Measurements from ENCODE around the gene PRKAR1A.

Gene PRKAR1A

DNA sequence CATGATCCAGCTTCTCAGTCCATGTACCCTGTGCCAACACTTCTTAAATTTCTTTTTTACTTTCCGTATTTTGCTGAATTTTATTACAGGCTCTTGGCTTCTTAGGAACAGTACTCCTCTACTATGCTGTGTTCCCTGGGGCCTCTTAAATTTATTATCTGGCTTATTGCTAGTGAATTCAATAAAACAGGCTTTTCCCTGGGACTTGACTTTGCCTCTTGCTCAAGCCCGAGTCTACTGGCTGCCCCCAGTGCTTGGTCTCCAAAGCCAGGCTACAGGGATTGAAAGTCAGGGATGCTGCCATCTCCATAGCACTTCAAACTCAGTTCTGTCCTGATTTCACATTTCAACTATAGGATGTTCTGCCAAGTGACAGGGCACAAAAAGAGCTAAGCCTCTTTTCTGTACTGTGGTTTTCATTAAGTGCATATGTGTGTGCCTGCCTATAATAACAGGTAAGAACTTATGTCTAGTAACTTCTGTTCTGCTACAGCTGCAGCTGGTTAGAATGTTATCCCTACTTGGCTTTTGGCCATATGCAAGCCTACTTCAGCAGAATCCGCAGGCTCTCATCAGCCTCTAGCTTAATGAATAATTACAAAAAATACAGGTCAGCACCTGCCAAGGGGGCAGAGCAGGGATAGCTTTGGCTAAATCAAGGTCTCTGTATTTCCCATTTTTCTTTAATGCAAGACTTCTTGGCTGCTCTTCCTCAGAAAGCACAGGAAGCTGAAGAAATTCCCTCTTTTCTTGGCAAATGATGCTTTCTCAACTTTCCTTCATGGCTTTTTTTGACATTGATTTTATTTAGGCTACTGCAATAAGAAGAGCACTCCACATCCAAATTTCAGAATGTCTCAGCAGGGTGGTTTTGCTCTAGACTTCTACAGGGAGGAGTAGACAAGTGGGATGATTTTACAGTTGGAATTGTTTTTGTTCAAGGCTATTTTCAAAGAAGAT is 80.7 kb downstream of the PRKAR1A start:
- H3K36me3 ChIP-seq (ENCODE audit: control insufficient read depth, low read length) = no peaks in the 10 kb centered on the region
- H3K79me2 ChIP-seq (ENCODE audit: control insufficient read depth, low read length) = no peaks in the 10 kb centered on the region
- H3K4me1 ChIP-seq (ENCODE audit: control insufficient read depth, low read length) = no peaks in the 10 kb centered on the region
- TF ChIP-seq, protein P1, sequence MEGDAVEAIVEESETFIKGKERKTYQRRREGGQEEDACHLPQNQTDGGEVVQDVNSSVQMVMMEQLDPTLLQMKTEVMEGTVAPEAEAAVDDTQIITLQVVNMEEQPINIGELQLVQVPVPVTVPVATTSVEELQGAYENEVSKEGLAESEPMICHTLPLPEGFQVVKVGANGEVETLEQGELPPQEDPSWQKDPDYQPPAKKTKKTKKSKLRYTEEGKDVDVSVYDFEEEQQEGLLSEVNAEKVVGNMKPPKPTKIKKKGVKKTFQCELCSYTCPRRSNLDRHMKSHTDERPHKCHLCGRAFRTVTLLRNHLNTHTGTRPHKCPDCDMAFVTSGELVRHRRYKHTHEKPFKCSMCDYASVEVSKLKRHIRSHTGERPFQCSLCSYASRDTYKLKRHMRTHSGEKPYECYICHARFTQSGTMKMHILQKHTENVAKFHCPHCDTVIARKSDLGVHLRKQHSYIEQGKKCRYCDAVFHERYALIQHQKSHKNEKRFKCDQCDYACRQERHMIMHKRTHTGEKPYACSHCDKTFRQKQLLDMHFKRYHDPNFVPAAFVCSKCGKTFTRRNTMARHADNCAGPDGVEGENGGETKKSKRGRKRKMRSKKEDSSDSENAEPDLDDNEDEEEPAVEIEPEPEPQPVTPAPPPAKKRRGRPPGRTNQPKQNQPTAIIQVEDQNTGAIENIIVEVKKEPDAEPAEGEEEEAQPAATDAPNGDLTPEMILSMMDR (IDR thresholded peaks at IDR 0.05; ENCODE audit: low read depth, low read length, poor library complexity, severe bottlenecking) = no peak
- no peak for TF ChIP-seq EZH2phosphoT487 (IDR thresholded peaks at IDR 0.05; ENCODE audit: borderline replicate concordance, low read length)
- H3K9me3 ChIP-seq (ENCODE audit: control insufficient read depth, insufficient read depth, low read length) = no peaks in the 10 kb centered on the region
- no peaks in the 10 kb centered on the region for H3F3A ChIP-seq (ENCODE audit: control insufficient read depth, insufficient read depth)
- no peaks in the 10 kb centered on the region for H3K9me2 ChIP-seq (replicated peaks; ENCODE audit: control insufficient read depth, low read length)
- peaks cover 5% of the 10 kb centered on the region; the same call in 1 of the 2 replicates for H3K27me3 ChIP-seq (ENCODE audit: control insufficient read depth, low read length)
- H3K4me3 ChIP-seq (ENCODE audit: low read length) = no peak overlapping the region
- H3K27ac ChIP-seq (ENCODE audit: low read depth, low read length) = no peak overlapping the region
- H4K20me1 ChIP-seq (ENCODE audit: control insufficient read depth, insufficient read depth, low read depth, low read length) = no peaks in the 10 kb centered on the region
- H3K4me2 ChIP-seq (ENCODE audit: low read length) = no peak overlapping the region

DNA sequence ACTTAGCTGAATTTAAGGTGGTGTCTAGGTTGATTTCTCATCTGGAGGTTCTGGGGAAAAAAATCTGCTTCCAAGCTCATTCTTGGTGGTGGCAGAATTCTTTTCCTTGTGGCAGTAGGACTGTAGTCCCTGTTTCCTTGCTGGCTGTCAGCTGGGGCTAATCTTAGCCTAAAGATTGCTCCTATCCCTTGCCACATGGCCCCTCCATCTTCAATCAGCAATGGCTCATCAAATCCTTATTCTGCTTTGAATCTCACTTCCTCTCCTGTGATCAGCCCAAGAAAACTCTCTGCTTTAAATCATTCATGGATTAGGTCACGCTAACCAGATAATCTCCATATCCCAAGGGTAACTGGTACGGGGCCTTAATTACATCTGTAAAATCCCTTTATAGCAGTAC is 82.3 kb downstream of the PRKAR1A start:
- Histone ChIP-seq H3K4me3 (ENCODE audit: low read length) (no peak overlapping the region), H3K79me2 (ENCODE audit: control insufficient read depth, low read length) (no peaks in the 10 kb centered on the region), H3K36me3 (ENCODE audit: control insufficient read depth, low read length) (no peaks in the 10 kb centered on the region), H3K4me1 (ENCODE audit: control insufficient read depth, low read length) (no peaks in the 10 kb centered on the region), H3K9me2 (replicated peaks; ENCODE audit: control insufficient read depth, low read length) (no peaks in the 10 kb centered on the region), H3K27ac (ENCODE audit: low read depth, low read length) (no peak overlapping the region), H4K20me1 (ENCODE audit: control insufficient read depth, insufficient read depth, low read depth, low read length) (no peaks in the 10 kb centered on the region), H3F3A (ENCODE audit: control insufficient read depth, insufficient read depth) (no peaks in the 10 kb centered on the region), H3K4me2 (ENCODE audit: low read length) (no peak overlapping the region), H3K27me3 (ENCODE audit: control insufficient read depth, low read length) (peaks cover 5% of the 10 kb centered on the region; the same call in 1 of the 2 replicates), H3K9me3 (ENCODE audit: control insufficient read depth, insufficient read depth, low read length) (no peaks in the 10 kb centered on the region)
- TF ChIP-seq, protein P1 (IDR thresholded peaks at IDR 0.05; ENCODE audit: low read depth, low read length, poor library complexity, severe bottlenecking) = no peak
- TF ChIP-seq EZH2phosphoT487 (IDR thresholded peaks at IDR 0.05; ENCODE audit: borderline replicate concordance, low read length) = no peak

DNA sequence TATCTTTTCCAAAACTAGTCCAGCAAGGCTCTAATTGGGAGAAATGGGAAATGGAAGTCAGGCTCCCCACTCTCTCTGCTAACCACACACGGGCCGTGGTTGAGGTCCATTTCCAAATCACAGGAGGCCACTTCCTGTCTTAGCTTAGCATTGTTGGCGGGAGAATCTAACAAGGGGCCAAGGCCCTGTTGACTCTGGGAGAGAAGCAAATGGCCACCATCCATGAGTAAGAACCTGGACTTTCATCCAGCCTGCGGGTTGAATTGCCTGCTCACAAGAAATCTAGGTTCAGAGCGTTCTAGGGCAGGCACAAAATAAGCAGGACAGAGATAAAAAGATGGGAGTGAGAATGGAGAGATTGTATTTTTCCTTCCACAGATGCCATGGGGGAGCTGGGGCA is 83.3 kb downstream of the PRKAR1A start:
- H3K4me1 ChIP-seq (ENCODE audit: control insufficient read depth, low read length) = no peaks in the 10 kb centered on the region
- TF ChIP-seq EZH2phosphoT487 (IDR thresholded peaks at IDR 0.05; ENCODE audit: borderline replicate concordance, low read length) = no peak
- TF ChIP-seq, protein P1 (IDR thresholded peaks at IDR 0.05; ENCODE audit: low read depth, low read length, poor library complexity, severe bottlenecking) = no peak
- no peak overlapping the region for H3K27ac ChIP-seq (ENCODE audit: low read depth, low read length)
- no peaks in the 10 kb centered on the region for H4K20me1 ChIP-seq (ENCODE audit: control insufficient read depth, insufficient read depth, low read depth, low read length)
- peaks cover 5% of the 10 kb centered on the region; the same call in 1 of the 2 replicates for H3K27me3 ChIP-seq (ENCODE audit: control insufficient read depth, low read length)
- H3K9me3 ChIP-seq (ENCODE audit: control insufficient read depth, insufficient read depth, low read length) = no peaks in the 10 kb centered on the region
- no peaks in the 10 kb centered on the region for H3K79me2 ChIP-seq (ENCODE audit: control insufficient read depth, low read length)
- no peaks in the 10 kb centered on the region for H3F3A ChIP-seq (ENCODE audit: control insufficient read depth, insufficient read depth)
- no peaks in the 10 kb centered on the region for H3K9me2 ChIP-seq (replicated peaks; ENCODE audit: control insufficient read depth, low read length)
- no peaks in the 10 kb centered on the region for H3K36me3 ChIP-seq (ENCODE audit: control insufficient read depth, low read length)
- no peak overlapping the region for H3K4me3 ChIP-seq (ENCODE audit: low read length)
- H3K4me2 ChIP-seq (ENCODE audit: low read length) = no peak overlapping the region

All from DOHH2 (cell line).